ENCODE results near the gene COL3A1. TPM values are rescaled to one million over a fixed set of nuclear protein-coding genes. Genes with fewer than 3 reads are reported as not detected.

Gene COL3A1
- total and polyA plus RNA-seq, 9 of the 15 experiments (the other 6 are each of a cell fraction or from before 2014, with no cell fraction given): 0.01 to 0.71 (median 0.07) TPM; not detected in 2

GRCh38 chr2:189049709-189050164 is 75.6 kb downstream of the COL3A1 start:
- Histone ChIP-seq H3K27ac (ENCODE audit: extremely low read depth, low read depth, low read length) (no peak overlapping the region), H3K4me2 (ENCODE audit: insufficient read depth, low read length) (no peak overlapping the region), H3K36me3 (ENCODE audit: control insufficient read depth, insufficient read depth, low read length) (no peaks in the 10 kb centered on the region), H4K20me1 (replicated peaks; ENCODE audit: control insufficient read depth, insufficient read depth, low read length) (no peaks in the 10 kb centered on the region), H3K4me3 (no peak overlapping the region), H3K9me1 (ENCODE audit: control insufficient read depth, insufficient read depth, low read length) (no peaks in the 10 kb centered on the region), H2AFZ (ENCODE audit: low read depth, low read length) (no peak overlapping the region), H3K79me2 (ENCODE audit: control insufficient read depth, insufficient read depth, low read length) (no peaks in the 10 kb centered on the region), H3K4me1 (replicated peaks in 1 of 2; ENCODE audit: control insufficient read depth in 2 of 2, insufficient read depth in 2 of 2, low read length in 2 of 2) (no peaks in the 10 kb centered on the region), H3K9me3 (replicated peaks; ENCODE audit: control insufficient read depth, insufficient read depth, low read depth, low read length) (no peaks in the 10 kb centered on the region), H3K27me3 (ENCODE audit: control insufficient read depth in 2 of 2, insufficient read depth in 2 of 2, low read length in 2 of 2) (no peaks in the 10 kb centered on the region), H3K9ac (ENCODE audit: insufficient read depth in 1 of 2, low read depth in 2 of 2, low read length in 2 of 2) (no peak overlapping the region)
- CTCF ChIA-PET (ENCODE audit: low intra/inter-chr PET ratio): no interaction called here
- no peak for TF ChIP-seq TFAM (CRISPR knock-in tag; conservative IDR thresholded peaks at IDR 0.05)
- no peak for TF ChIP-seq ZSCAN29 (IDR thresholded peaks at IDR 0.05)
- TF ChIP-seq THRB (CRISPR knock-in tag; conservative IDR thresholded peaks at IDR 0.05): no peak
- FAIRE-seq (no peak), ATAC-seq (no peak), DNase-seq (ENCODE audit: extremely low read depth in 1 of 4, low spot score in 3 of 4) (no peak)
- POLR2A ChIA-PET: interaction anchor here (0.6 to 0.8 kb wide), 2 partner anchors 18 to 414 kb away, joined by 3 read pairs; no protein-coding TSS in a partner anchor
- no TSS peak for BruUV-seq (replicated peaks)
- in situ Hi-C loops (cut with MboI): no loop called here
- 0% methylated on average over 1 of the region's 1 CpG for WGBS (ENCODE audit: insufficient coverage, low coverage, missing lambda C conversion rate)
- intact Hi-C loops (cut with micrococcal nuclease): no loop called here

- no peak for DNase-seq (ENCODE audit: extremely low read depth in 1 of 4, low spot score in 3 of 4)
- no peak for ATAC-seq
- BruUV-seq (replicated peaks): no TSS peak
- Histone ChIP-seq H3K4me1 (replicated peaks in 1 of 2; ENCODE audit: control insufficient read depth in 2 of 2, insufficient read depth in 2 of 2, low read length in 2 of 2) (no peaks in the 10 kb centered on the region), H3K4me3 (no peak overlapping the region), H3K27ac (ENCODE audit: extremely low read depth, low read depth, low read length) (no peak overlapping the region), H3K4me2 (ENCODE audit: insufficient read depth, low read length) (no peak overlapping the region), H3K79me2 (ENCODE audit: control insufficient read depth, insufficient read depth, low read length) (no peaks in the 10 kb centered on the region), H3K9me1 (ENCODE audit: control insufficient read depth, insufficient read depth, low read length) (no peaks in the 10 kb centered on the region), H4K20me1 (replicated peaks; ENCODE audit: control insufficient read depth, insufficient read depth, low read length) (no peaks in the 10 kb centered on the region), H3K27me3 (ENCODE audit: control insufficient read depth in 2 of 2, insufficient read depth in 2 of 2, low read length in 2 of 2) (no peaks in the 10 kb centered on the region), H3K9me3 (replicated peaks; ENCODE audit: control insufficient read depth, insufficient read depth, low read depth, low read length) (no peaks in the 10 kb centered on the region), H2AFZ (ENCODE audit: low read depth, low read length) (no peak overlapping the region), H3K9ac (ENCODE audit: insufficient read depth in 1 of 2, low read depth in 2 of 2, low read length in 2 of 2) (no peak overlapping the region), H3K36me3 (ENCODE audit: control insufficient read depth, insufficient read depth, low read length) (no peaks in the 10 kb centered on the region)
- no peak for FAIRE-seq
- POLR2A ChIA-PET: interaction anchor here (0.6 to 0.8 kb wide), 2 partner anchors 18 to 413 kb away, joined by 3 read pairs; no protein-coding TSS in a partner anchor
- intact Hi-C loops (cut with micrococcal nuclease) (no loop called here), in situ Hi-C loops (cut with MboI) (no loop called here)
- CTCF ChIA-PET (ENCODE audit: low intra/inter-chr PET ratio): no interaction called here
- 4% methylated on average over 6 of the region's 7 CpGs for WGBS (ENCODE audit: insufficient coverage, low coverage, missing lambda C conversion rate)
- no peak for TF ChIP-seq ZNF174 (CRISPR knock-in tag; IDR thresholded peaks at IDR 0.05)
- no peak for TF ChIP-seq LEF1 (IDR thresholded peaks at IDR 0.05)
- no peak for TF ChIP-seq ZNF274 (IDR thresholded peaks at IDR 0.05; ENCODE audit: borderline replicate concordance, low read depth, low read length)
- TF ChIP-seq ARID3A (IDR thresholded peaks at IDR 0.05; ENCODE audit: borderline replicate concordance, low read depth, low read length): no peak
- TF ChIP-seq CBX8 (IDR thresholded peaks at IDR 0.05; ENCODE audit: borderline replicate concordance, extremely low read depth, low read depth, low read length, poor library complexity, severe bottlenecking): no peak
- no peak for TF ChIP-seq ZNF707 (CRISPR knock-in tag; conservative IDR thresholded peaks at IDR 0.05)
- TF ChIP-seq STAT6 (CRISPR knock-in tag; IDR thresholded peaks at IDR 0.05): no peak
Observed at GRCh38 chr2:189050165-189050712, 76.1 kb downstream of the COL3A1 start.
